Measurements from ENCODE around the gene WDR70.

DNA sequence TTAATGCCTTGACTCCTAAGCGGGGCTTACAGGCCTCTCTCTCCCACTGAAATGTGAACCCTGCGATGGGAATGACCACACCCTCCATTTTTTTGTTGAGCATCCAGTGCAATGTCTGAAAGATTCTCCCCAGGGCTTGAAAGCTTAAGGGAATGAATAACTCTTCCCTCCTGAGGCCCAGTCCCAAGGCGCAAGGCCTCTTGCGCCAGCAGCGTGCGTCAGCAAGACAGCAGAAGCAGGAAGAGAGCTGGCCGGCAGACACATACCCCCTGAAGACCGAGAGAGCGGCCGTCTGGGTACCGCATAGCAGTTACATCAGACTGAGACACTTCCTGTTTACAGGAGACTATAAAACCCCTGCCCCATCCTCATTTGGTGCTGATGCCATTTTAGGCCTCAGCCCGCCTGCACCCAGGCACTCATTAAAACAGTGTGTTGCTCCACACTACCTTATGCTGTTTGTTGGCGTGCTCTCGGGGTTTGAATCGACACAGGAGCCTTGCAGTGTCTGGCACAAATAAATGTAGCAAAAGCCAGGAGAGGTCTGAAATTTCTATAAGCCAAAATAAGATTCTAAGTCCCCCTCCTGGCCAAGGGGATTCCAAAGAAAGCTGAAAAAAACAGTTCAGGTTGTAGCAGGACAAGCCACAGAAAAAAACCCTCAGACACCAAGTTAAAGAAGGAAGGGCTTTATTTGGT is 398.5 kb downstream of the WDR70 start:
- TF ChIP-seq POLR2AphosphoS5 (IDR thresholded peaks at IDR 0.05) = no peak
- TF ChIP-seq, protein P1, sequence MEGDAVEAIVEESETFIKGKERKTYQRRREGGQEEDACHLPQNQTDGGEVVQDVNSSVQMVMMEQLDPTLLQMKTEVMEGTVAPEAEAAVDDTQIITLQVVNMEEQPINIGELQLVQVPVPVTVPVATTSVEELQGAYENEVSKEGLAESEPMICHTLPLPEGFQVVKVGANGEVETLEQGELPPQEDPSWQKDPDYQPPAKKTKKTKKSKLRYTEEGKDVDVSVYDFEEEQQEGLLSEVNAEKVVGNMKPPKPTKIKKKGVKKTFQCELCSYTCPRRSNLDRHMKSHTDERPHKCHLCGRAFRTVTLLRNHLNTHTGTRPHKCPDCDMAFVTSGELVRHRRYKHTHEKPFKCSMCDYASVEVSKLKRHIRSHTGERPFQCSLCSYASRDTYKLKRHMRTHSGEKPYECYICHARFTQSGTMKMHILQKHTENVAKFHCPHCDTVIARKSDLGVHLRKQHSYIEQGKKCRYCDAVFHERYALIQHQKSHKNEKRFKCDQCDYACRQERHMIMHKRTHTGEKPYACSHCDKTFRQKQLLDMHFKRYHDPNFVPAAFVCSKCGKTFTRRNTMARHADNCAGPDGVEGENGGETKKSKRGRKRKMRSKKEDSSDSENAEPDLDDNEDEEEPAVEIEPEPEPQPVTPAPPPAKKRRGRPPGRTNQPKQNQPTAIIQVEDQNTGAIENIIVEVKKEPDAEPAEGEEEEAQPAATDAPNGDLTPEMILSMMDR (IDR thresholded peaks at IDR 0.05) = no peak

All from prostate gland (tissue), 2 donors.